ENCODE results near the gene CCNB1.

DNA sequence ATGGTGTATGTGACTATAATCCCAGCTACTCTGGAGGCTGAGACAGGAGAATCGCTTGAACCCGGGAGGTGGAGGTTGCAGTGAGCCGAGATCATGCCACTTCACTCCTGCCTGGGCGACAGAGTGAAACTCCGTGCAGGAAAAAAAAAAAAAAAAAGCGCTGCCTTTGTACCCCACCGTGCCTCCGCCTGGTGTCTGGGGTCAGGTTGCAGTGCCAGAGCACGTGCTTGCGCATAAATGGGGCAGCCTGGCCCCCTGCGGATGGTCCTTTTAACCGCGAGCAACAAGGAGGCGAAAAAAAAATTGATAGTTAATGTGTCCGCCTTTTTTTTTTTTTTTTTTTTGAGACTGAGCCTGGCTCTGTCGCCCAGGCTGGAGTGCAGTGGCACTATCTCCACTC, 6.3 kb upstream of the CCNB1 start:
- TF ChIP-seq, protein P1, sequence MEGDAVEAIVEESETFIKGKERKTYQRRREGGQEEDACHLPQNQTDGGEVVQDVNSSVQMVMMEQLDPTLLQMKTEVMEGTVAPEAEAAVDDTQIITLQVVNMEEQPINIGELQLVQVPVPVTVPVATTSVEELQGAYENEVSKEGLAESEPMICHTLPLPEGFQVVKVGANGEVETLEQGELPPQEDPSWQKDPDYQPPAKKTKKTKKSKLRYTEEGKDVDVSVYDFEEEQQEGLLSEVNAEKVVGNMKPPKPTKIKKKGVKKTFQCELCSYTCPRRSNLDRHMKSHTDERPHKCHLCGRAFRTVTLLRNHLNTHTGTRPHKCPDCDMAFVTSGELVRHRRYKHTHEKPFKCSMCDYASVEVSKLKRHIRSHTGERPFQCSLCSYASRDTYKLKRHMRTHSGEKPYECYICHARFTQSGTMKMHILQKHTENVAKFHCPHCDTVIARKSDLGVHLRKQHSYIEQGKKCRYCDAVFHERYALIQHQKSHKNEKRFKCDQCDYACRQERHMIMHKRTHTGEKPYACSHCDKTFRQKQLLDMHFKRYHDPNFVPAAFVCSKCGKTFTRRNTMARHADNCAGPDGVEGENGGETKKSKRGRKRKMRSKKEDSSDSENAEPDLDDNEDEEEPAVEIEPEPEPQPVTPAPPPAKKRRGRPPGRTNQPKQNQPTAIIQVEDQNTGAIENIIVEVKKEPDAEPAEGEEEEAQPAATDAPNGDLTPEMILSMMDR (IDR thresholded peaks at IDR 0.05 in 2 of 3, conservative IDR thresholded peaks at IDR 0.05 in 1 of 3; ENCODE audit: borderline replicate concordance in 1 of 3, insufficient read depth in 1 of 3, low read depth in 2 of 3, low read length in 2 of 3): no peak
- TF ChIP-seq EZH2phosphoT487 (IDR thresholded peaks at IDR 0.05; ENCODE audit: borderline replicate concordance): no peak

All from HCT116 (cell line).